SKM-1 treated with dmso at 0.1 percent for 144 hours (cell line): ENCODE measurements around the gene ABCA6.

ENCODE experiments used
- DNase-seq: peaks from one replicate; lab custom pipeline; 2025; ENCODE audit not compliant: unreplicated experiment; lab: John Stamatoyannopoulos, UW

ABCA6 gene

GRCh38 chr17:69142175-69142802, 594 bp upstream of the ABCA6 start:
- no peak for DNase-seq

DNA sequence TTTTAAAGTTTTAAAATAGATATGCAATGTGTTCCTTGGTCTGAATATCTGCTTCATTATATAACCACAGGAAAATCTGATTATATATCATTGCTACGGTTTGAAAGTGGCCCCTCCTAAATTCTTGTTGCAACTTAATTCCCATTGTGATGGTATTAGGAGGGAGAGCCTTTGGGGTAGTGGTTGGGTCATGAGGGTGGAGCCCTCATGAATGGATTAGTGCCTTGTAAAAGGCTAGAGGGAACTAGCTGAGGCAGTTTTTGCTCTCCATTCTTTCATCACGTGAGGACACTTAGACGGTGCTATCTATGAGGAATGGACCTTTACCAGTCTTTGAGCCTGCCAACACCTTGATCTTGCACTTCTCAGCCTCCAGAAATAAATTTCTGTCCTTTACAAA, 7.6 kb downstream of the ABCA6 start:
- no peak for DNase-seq

GRCh38 chr17:69130627-69131296, 10.9 kb downstream of the ABCA6 start:
- DNase-seq, result no peak

DNA sequence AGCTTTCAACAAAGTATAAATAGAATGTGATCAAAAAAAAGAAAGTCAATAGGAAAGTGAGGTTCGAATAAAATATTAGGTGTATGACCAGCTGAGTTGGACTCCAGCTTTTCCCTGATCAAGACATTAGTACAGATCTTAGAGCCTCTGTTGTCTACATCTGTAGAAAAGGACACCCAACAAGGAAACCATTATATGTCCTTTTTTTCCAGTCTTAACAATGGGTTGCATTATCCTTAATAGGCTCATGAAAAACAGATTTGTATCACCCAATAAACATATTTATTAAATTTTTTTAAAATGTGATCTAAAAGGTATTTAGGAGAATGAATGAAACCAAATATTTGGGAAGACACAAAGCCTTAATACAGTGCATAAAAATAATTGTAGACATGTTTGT, 18.1 kb downstream of the ABCA6 start:
- DNase-seq, result no peak

DNA sequence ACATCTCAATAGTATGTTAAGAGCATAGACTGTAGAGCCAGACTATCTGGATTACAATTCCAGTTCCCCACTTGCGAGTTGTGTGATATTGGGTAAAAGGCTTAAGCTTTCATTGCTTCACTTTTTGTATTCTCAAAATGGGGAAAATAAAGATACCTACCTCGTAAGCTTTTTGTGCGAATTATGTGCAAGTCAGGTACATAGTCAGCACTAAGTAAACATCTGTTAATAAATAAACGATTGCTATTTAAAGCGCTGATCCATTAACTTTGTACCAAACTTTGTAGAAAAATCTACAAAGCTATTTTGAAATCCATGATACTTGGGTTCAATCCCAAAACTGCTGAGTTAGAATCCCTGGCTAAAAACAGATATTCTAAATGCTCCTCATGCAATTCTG, 19.6 kb downstream of the ABCA6 start:
- no peak for DNase-seq

DNA sequence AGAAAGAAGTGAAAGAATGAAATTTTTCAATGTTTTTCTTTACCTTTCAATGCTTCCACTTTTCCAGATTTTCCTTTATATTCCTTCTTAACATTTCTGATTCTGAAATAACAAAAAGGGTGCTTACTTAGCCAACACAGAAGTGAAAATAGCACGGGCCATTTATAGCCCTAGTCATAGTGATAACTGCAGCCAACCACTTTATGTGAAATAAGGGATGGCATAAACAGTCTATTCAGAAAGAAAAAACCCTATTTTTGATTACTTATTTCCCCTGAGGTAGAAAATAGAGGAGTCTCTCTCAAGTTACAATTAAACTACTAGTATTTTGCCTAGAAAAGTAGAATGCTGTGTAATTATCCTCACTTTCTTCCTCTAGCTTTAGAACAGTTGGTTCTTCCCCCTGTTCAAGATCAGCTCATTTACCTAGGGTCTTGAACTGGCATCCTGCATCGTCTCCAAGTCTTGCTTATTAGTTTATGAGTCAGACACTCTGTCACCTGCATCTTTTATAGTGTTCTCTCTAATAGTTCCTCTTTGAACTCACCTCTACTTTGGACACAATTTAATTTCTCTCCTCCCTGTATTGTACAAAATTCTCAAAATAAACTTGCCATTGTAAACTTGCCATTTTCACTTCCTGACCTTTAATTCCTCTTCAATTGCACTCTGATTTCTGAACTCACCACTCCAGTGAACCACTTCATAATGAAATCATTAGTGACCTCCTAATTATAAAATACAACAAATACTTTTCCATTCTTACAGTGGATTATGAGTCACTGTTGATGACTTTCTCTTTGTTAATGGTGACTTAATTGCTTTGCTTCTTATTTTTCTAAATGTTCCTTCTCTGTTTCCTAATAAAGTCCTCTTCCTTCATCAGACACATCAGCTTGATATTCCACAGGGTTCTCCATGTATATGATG, 23.6 kb downstream of the ABCA6 start:
- DNase-seq, result no peak

DNA sequence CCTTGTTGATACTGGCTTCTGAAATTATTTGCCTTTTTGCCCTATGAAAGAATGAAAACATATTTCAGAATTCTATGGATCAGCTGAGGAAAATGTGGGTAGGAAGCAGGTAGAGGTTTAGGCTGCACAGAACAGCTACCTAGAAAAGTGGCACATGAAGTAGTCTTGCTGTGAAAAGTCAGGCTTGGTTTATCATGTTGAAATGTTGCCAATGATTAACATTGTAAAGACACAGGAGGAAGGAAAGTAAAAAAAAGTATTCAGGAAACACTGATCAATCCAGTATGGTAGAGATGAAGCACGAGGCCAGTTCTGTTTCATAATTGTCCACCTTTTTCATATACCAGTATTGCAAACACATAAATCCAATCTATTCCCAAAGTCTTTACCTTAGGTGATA, 29.9 kb downstream of the ABCA6 start:
- DNase-seq, result no peak

- DNase-seq, result no peak
Observed at GRCh38 chr17:69105907-69106730, 35.6 kb downstream of the ABCA6 start.

GRCh38 chr17:69103557-69104233, 38.0 kb downstream of the ABCA6 start:
- DNase-seq, result no peak

DNA sequence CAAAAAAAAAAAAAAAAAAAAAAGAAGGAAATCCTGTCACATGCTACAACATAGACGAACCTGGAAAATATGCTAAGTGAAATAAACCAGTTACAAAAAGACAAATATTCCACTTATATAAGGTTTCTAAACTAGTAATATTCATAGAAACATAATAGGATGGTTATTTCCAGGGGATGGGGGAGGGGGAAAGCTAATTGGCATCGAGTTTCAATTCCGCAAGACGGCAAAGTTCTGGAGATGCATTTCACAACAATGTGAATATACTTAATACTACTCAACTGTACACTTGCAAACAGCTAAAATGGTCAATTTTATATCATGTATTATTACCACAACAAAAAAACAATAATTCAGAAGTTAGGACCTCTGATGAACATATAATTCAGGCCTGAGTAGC, 43.1 kb downstream of the ABCA6 start:
- DNase-seq, result no peak

GRCh38 chr17:69096541-69096940, 45.2 kb downstream of the ABCA6 start:
- DNase-seq, result no peak

GRCh38 chr17:69093995-69094394, 47.7 kb downstream of the ABCA6 start:
- no peak for DNase-seq

DNA sequence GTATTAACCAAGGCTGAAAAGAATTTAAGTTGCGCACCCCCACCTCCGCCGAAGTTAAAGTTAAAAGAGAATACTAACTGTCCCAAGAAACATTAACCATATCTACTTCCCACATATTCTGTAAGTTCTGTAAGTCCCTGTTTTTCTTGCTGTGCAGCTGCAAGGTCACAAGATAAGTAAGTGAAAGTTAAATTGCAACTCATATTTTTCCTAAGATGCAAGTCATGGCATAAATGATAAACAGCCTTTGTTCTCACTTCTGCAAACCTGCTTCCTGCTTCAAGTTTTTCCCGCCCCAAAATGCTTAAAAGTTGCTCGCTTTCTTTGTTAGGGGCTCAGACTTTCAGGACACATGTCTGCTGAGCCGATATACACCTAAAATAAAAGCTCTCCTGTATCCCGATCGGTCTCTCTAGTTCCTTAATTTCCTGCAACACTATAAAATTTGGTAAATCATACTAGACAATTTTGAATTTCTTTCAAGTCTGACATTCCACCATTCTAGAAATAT, 48.4 kb downstream of the ABCA6 start:
- no peak for DNase-seq

- DNase-seq, result no peak
Observed at GRCh38 chr17:69090365-69090764, 51.3 kb downstream of the ABCA6 start.

DNA sequence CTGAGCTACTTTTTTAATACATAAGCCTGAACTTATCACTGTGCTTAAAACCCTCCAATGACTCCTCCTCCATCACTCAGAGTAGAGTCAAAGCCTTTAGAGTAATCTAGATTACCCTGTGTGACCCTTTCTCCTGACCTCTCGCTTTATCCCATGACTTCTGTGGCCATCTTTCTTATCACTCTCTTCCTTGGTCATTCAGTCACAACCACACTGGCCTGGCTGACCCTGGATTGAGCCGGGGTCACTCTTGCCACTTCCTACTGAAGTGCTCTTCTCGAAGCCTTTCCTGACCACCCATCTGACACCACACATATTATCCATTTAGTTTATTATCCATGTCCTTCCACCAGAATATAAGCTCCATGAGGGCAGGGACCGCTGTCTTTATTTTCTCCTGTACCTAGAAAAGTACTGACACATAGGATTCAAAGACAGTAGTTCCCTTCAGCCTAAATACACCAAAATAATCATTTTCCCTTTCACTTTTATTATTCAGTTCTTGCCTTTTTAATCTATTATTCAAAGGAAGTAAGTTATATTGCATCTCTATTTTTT, 53.0 kb downstream of the ABCA6 start:
- DNase-seq, result no peak

DNA sequence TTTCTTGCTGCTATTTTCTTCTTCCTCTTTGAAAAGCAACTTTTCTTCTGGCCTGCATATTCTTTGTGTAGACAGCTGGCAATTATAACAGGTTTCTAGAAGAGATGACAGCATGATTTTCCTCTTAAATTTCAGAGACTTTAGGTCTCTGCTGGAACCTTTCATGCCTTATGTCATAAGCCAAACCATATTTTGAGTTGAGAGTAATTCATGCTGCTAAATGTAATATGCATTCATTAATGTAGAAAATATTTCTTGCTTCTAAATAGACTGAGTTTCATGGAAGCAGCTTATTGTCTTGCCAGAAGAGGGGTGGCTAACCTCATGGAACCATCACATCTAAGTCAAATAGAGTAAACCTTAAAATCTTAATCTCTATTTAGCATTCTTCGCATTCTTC, 55.1 kb downstream of the ABCA6 start:
- DNase-seq, result no peak

- DNase-seq, result no peak
Observed at GRCh38 chr17:69084911-69085310, 56.8 kb downstream of the ABCA6 start.

DNA sequence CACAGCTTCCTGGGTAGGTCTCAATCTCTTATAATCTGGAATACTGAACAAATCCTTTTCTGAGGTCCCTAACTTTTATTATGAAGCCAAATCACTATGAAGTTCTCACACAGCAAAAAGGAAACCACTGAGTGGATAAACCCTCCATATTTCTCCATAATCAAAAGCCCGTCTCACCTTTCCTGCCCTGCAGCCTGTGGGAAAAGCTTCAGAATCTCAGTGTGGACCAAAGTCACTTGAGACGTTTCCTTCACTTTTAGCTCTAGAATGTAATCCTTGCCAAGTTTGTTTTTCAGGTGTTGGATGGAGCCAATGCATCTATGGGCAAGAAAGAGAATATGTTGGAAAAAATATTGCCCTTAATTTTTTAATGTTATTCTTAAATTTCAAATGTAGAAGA, 59.0 kb downstream of the ABCA6 start:
- no peak for DNase-seq

DNA sequence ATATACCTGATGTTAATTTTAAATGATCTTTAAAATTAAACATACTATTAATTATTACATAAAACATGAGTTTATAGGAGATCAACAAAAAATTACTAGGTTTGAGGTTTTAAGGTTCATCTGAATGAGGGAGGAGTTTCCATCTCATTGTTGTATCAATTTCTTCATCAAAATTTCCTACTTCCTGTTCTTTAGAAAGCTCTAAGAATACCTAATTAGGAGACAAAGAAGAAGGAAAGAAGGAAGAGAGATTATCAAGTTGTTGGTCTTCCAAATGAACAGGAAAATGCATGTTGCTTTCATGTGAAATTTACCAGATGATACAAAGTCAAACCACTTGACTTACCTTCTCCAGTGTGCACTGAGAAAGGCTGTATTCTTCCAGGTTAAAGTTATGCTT, 62.8 kb downstream of the ABCA6 start:
- no peak for DNase-seq

GRCh38 chr17:69075823-69076222, 65.9 kb downstream of the ABCA6 start:
- DNase-seq, result no peak
